ENCODE data around the gene SPP1.

SPP1 gene

DNA sequence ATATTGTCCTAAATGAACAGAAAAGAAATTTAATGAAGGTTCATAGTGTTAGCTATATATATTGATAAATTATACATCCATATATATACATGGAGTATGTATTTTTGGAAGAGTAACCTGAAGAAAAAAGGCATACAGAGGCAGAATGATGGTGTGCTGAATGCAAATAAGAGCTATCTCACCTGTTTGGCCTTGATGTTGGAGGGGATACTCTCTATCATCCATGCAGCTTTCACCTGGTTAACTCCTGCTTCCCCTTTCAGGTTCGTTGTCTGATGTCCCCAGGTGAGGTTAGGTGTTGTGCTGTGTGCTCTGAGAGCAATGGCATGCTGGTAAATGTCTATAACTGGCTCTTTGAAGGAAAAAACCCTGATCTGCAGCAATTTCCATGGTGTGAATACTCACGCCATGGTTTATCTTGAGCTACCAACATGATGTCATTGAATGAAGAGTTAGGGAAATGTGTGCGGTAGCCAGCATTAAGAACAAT, 31.8 kb upstream of the SPP1 start:
- DNase-seq = no peak
- Mint-ChIP-seq H3K9me3 (no peaks in the 10 kb centered on the region), H3K4me1 (no peaks in the 10 kb centered on the region), H3K4me3 (no peak overlapping the region), H3K27ac (no peak overlapping the region), H3K27me3 (no peaks in the 10 kb centered on the region), H3K36me3 (no peaks in the 10 kb centered on the region)
- CTCF ChIA-PET = no interaction called here

DNA sequence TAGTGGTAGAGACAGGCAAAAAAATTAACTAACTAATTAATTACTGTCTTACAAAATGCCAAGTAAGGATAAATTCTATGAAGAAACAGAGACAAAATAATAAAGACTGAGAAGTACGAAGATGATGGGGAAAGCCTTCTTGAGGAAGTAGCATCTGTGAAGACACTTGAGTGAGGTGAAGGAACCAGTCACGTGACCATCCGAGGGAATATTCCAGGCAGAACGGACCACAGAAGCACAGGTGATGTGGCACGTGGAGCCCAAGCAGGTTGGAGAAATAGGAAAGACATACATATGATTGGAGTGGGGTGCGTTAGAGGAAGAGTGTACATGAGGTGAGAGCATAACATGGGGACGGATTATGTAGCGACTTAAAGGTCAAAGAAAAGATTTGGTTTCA, 30.5 kb upstream of the SPP1 start:
- Mint-ChIP-seq H3K36me3 (no peaks in the 10 kb centered on the region), H3K9me3 (no peaks in the 10 kb centered on the region), H3K27me3 (peaks cover 3% of the 10 kb centered on the region), H3K4me3 (no peak overlapping the region), H3K27ac (no peak overlapping the region), H3K4me1 (no peaks in the 10 kb centered on the region)
- no peak for DNase-seq
- CTCF ChIA-PET = no interaction called here

DNA sequence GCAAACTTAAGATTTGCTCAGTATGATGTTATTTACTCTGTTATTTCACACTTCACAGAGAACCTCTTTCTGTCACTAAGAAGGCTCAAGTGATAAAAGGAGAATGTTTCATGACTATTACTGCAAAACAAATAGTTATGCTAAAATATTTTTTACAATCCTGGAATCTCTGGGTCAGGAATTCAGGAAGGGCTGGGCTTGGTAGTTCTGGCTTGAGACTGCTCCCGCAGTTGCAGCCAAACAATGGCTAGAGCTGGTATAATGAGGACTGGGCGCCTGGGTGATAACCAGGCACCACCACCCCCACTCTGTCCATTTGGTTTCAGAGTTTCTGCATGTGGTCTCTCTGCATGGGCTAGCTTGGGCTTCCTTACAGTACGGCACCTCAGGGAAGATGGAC, 28.7 kb upstream of the SPP1 start:
- CTCF ChIA-PET = no interaction called here
- no peak overlapping the region for H3K27ac Mint-ChIP-seq
- H3K36me3 Mint-ChIP-seq = no peaks in the 10 kb centered on the region
- no peak for DNase-seq
- H3K27me3 Mint-ChIP-seq = peaks cover 11% of the 10 kb centered on the region
- H3K4me1 Mint-ChIP-seq = no peaks in the 10 kb centered on the region
- H3K9me3 Mint-ChIP-seq = no peaks in the 10 kb centered on the region
- H3K4me3 Mint-ChIP-seq = no peak overlapping the region

DNA sequence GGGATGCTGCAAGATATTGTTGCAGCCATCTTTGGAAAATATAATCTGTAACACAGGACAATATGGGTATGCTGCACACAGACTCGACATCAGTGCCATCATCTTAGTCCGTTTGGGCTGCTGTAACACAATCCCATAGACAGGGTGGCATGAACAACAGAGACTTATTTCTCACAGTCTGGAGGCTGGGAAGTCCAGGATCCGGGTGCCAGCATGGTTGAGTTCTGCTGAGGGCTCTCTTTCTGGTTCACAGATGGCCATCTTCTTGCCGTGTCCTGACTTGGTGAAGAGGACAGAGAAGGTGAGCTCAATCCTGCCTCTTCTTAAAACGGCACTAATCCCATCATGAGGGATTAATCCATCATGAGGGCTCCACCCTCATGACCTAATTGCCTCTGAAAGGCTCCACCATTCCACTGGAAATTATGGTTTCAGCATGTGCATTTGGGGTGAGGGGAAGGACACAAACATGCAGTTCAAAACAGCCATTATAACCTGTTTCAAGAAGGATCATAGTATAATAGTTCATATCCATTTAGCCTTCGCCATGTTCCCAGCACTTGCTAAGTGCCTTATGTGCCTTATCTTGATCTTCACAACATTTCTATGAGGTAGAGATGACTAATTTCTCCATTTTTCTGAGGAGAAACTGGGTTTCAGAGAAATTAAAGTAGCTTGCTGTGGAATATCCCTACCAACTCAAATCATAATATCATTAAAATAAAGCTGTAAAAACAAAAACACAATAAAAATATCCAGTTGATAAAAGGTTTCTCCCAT, 27.9 kb upstream of the SPP1 start:
- no peak for DNase-seq
- Mint-ChIP-seq H3K27me3 (peaks cover 16% of the 10 kb centered on the region), H3K4me1 (no peaks in the 10 kb centered on the region), H3K4me3 (no peak overlapping the region), H3K9me3 (no peaks in the 10 kb centered on the region), H3K27ac (no peak overlapping the region), H3K36me3 (no peaks in the 10 kb centered on the region)
- CTCF ChIA-PET = no interaction called here

DNA sequence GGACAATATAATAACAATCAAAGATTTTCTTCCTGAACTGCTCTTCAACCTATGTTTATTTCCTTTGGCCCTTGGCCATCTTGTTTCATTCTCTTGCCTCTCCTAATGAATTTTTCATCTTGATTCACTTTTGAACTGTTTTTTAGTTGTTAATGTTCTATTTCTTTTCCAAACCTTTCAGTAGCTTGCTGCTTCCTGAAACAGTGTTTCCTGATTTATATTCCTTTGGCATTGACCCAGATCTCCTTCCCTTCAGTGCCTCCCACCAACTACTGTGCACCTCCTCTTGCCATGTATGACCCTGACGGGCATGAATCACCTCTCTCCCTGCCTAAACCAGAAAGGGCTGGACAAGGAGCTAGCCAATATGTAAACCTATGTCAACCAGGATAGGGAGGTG, 25.6 kb upstream of the SPP1 start:
- Mint-ChIP-seq H3K4me3 (no peak overlapping the region), H3K4me1 (no peaks in the 10 kb centered on the region), H3K36me3 (no peaks in the 10 kb centered on the region), H3K9me3 (no peaks in the 10 kb centered on the region), H3K27me3 (peaks cover 16% of the 10 kb centered on the region), H3K27ac (no peak overlapping the region)
- no peak for DNase-seq
- CTCF ChIA-PET = no interaction called here

DNA sequence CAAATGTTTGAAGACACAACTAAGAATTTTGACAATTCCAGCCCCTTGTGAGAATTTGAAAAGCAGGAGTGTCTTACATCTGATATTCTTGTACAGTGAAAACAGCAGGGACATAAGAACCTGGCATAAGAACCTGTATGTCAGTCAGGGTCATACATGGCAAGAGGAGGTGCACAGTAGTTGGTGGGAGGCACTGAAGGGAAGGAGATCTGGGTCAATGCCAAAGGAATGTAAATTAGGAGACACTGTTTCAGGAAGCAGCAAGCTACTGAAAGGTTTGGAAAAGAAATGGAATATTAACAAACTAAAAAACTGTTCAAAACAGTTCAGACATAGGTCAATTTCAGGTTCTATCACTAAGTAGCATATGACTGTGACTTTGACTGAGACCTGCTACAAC, 25.0 kb upstream of the SPP1 start:
- H3K4me3 Mint-ChIP-seq = no peak overlapping the region
- no peak for DNase-seq
- no peaks in the 10 kb centered on the region for H3K4me1 Mint-ChIP-seq
- peaks cover 16% of the 10 kb centered on the region for H3K27me3 Mint-ChIP-seq
- H3K36me3 Mint-ChIP-seq = no peaks in the 10 kb centered on the region
- CTCF ChIA-PET = no interaction called here
- H3K27ac Mint-ChIP-seq = no peak overlapping the region
- H3K9me3 Mint-ChIP-seq = no peaks in the 10 kb centered on the region

DNA sequence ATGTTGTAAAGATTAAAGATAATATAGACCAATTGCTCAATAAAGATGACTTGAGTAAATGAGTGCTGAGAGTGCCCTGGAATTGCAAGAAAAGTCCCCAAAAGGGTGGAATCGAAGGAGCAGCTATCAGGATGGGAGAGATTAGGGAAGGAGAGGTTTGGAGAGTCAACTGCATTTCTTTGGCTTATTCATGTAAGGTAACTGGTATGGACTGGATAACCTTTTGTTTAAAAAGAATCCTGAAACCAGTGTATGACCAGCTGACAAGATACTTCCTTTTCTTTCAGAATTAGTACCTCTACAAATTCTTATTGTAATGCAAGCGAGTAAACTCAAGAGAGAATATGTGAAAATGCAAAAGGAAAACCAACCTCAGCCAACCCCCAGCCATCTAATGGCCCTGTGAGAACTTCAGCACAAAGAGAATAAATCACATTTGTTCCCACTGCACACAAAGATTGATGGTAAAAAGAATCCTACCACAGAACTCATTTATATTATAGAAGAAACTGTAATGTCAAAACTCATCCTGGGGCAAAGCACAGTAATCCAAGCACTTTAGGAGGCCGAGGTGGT, 24.5 kb upstream of the SPP1 start:
- Mint-ChIP-seq H3K9me3 (no peaks in the 10 kb centered on the region), H3K36me3 (no peaks in the 10 kb centered on the region), H3K4me1 (no peaks in the 10 kb centered on the region), H3K27me3 (peaks cover 16% of the 10 kb centered on the region), H3K4me3 (no peak overlapping the region), H3K27ac (no peak overlapping the region)
- no peak for DNase-seq
- CTCF ChIA-PET = no interaction called here

DNA sequence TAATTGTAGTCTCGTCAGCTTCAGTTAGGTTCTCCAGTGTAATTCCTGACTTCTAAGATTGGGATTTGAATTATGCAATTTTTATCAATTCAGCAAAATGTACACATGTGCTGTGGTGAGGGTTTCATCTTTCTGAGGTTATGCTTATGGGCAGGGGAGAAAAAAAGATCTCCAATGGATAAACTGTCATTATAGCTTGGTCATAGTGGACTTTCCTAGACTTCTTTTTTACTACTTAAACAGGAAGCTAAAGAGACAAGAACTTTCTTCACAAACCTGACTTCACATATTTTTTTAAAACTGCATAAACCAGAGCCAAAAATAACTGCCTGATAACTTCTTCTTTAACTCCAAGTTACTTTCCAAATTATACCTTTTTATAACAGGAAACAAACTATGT, 21.7 kb upstream of the SPP1 start:
- CTCF ChIA-PET = interaction anchor here (0.9 kb wide), 1 partner anchor 13 kb away, joined by 3 read pairs; no protein-coding TSS in a partner anchor

DNA sequence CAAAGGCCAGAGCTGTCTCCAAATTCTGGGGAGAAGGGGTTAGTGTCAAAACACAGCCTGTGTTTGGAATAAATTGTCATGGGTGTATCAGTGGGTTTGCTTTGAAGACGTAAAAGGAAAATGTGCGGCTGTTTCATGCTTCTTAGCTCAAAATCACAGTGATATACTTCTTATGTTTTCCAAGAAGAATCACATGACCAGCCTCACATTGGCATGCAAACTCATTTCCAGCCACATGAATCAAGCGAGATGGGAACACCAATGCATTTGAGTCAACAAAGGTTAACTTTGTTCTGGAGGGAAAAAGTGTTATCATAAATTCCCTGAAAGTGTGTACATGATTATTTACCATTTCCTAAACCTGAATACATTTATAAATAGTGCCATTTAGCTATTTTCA, 19.0 kb upstream of the SPP1 start:
- CTCF ChIA-PET = no interaction called here

More for the DNA sequence above, 21.7 kb upstream of the SPP1 start:
- Mint-ChIP-seq H3K4me1 (no peaks in the 10 kb centered on the region), H3K36me3 (no peaks in the 10 kb centered on the region), H3K4me3 (no peak overlapping the region), H3K27ac (no peak overlapping the region), H3K27me3 (peaks cover 15% of the 10 kb centered on the region), H3K9me3 (no peaks in the 10 kb centered on the region)
- no peak for DNase-seq

DNA sequence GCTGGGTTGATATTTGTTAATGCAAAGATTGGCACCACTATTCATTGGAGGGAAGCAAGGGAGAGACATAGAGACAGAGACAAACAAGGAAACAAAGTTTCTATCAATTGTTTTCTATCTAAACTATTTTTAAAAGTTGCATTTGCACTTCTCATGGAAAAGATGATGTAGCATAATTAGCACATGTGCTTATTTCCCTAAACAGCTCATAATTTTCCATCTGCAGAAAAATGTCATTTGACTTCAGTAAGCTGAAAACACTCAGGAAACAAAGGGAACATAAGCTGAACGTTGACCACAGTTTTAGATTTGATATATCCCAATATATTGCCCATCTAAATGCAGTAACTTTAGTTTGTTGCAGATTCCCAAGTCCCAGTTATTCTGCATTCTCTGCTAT, 18.5 kb upstream of the SPP1 start:
- H3K27ac Mint-ChIP-seq = no peak overlapping the region
- no peaks in the 10 kb centered on the region for H3K9me3 Mint-ChIP-seq
- H3K4me3 Mint-ChIP-seq = no peak overlapping the region
- CTCF ChIA-PET = interaction anchor here (0.9 kb wide), 1 partner anchor 581 kb away, joined by 3 read pairs; no protein-coding TSS in a partner anchor
- no peak for DNase-seq
- H3K36me3 Mint-ChIP-seq = no peaks in the 10 kb centered on the region
- no peaks in the 10 kb centered on the region for H3K4me1 Mint-ChIP-seq
- H3K27me3 Mint-ChIP-seq = peaks cover 5% of the 10 kb centered on the region

More for the DNA sequence above, 19.0 kb upstream of the SPP1 start:
- Mint-ChIP-seq H3K27ac (no peak overlapping the region), H3K4me3 (no peak overlapping the region), H3K36me3 (no peaks in the 10 kb centered on the region), H3K9me3 (no peaks in the 10 kb centered on the region), H3K27me3 (peaks cover 5% of the 10 kb centered on the region), H3K4me1 (no peaks in the 10 kb centered on the region)
- DNase-seq = no peak

DNA sequence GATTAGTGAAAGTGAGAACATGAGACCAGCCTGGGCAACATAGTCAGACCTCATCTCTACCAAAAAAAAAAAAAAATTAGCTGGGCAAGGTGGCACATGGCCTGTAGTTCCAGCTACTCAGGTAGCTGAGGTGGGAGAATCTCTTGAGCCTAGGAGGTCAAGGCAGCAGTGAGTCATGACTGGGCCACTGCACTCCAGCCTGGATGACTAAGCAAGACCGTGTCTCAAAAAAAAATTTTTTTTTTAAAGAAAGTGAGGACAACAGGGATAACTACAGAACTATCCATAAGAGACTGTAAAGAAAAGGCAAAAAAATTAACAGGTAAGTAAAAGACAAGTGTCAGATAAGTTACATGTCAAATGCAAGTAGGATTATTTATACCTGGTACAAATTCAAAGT, 13.5 kb upstream of the SPP1 start:
- H3K4me3 Mint-ChIP-seq = no peak overlapping the region
- no peak overlapping the region for H3K27ac Mint-ChIP-seq
- H3K4me1 Mint-ChIP-seq = no peaks in the 10 kb centered on the region
- H3K27me3 Mint-ChIP-seq = peaks cover 9% of the 10 kb centered on the region
- no peak for DNase-seq
- H3K9me3 Mint-ChIP-seq = no peaks in the 10 kb centered on the region
- CTCF ChIA-PET = no interaction called here
- H3K36me3 Mint-ChIP-seq = no peaks in the 10 kb centered on the region

DNA sequence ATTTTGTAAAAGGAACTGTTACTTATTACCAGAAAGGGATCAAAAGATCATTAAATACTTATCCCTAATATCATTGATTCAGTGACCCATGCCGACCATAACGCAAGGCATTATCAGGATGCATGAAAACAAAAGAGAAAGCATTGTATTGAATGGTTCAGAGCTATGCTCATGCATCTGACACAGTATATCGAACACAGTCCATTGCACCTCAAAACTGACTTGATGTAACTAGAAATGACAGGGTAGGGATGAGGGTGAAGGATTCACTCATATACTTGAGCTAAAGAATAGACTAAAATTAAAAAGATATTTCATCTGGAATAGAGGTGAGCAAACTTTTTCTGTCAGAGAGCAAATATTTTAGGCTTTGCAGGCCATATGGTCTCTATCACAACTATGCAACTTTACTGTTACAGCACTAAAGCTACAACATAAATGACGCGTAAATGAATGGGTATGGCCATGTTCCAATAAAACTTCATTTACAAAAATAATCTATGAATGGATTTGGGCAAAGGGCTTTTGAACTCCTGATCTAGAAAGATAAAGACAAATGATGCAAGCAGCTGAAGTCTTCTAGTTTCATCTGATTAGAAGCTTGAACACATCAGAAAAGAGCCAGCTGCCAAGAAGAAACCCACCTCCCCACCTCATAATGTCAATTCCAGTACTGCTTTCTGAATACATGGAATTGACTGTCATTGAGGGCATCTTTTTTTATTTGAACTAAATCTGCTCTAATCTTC, 12.9 kb upstream of the SPP1 start:
- no peaks in the 10 kb centered on the region for H3K36me3 Mint-ChIP-seq
- CTCF ChIA-PET = interaction anchor here (1.5 to 1.7 kb wide), 2 partner anchors 11 to 115 kb away, joined by 3 to 10 read pairs; no protein-coding TSS in a partner anchor
- H3K4me1 Mint-ChIP-seq = no peaks in the 10 kb centered on the region
- DNase-seq = no peak
- peaks cover 15% of the 10 kb centered on the region for H3K27me3 Mint-ChIP-seq
- H3K4me3 Mint-ChIP-seq = no peak overlapping the region
- no peak overlapping the region for H3K27ac Mint-ChIP-seq
- H3K9me3 Mint-ChIP-seq = no peaks in the 10 kb centered on the region

DNA sequence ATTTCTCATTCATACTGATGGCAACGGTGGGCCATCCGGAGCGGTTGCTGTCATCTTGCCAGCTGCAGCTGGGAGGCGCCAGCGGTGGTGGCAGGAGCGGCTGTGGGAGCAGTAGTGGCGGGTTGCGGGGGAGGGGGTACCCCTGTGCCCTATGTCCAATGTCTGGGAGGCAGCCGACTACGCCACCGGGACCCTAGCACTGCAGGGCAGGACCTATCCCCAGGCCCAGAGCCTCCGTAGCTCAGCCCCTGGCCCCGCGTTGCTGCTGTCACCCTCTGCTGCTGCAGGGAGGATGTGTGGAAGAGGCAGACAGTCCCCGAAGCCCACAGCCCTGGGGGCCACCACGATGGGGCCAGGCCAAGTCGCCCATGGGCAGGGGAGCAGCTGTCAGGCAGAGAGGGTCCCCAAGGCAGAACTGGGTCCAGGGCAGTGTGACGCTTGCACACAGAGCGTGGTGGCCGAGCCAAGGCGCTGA, 10.0 kb upstream of the SPP1 start:
- no peak overlapping the region for H3K27ac Mint-ChIP-seq
- no peaks in the 10 kb centered on the region for H3K9me3 Mint-ChIP-seq
- CTCF ChIA-PET = interaction anchor here (0.8 to 1.1 kb wide), 2 partner anchors 10 to 113 kb away, joined by 3 read pairs; partner anchors contain the start of gene SPP1
- no peaks in the 10 kb centered on the region for H3K36me3 Mint-ChIP-seq
- H3K27me3 Mint-ChIP-seq = peaks cover 22% of the 10 kb centered on the region
- H3K4me1 Mint-ChIP-seq = no peaks in the 10 kb centered on the region
- no peak overlapping the region for H3K4me3 Mint-ChIP-seq
- DNase-seq = no peak

DNA sequence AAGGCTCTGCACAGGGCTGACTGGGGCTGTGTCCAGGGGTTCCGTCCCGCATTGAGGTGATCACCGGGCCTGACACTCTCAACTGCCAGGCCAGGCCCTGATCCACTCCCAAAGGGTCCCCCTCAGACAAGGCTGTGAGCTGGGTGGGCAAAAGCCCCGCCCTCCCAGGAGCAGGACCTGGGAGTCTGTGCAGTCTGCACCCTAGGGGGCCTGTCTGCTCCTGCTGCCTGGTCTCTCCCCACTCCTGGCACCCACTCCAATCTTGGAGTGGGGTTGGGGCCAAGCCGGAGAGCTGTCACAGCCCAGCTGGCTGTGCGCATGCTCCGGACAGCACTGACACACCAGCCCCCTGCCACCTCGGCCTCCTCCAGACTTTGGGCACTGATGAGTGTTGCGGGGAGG, 9.4 kb upstream of the SPP1 start:
- no peaks in the 10 kb centered on the region for H3K4me1 Mint-ChIP-seq
- CTCF ChIA-PET = interaction anchor here (1.2 kb wide), 1 partner anchor 26 kb away, joined by 3 read pairs; no protein-coding TSS in a partner anchor

More for the DNA sequence above, 9.4 kb upstream of the SPP1 start:
- Mint-ChIP-seq H3K4me3 (no peak overlapping the region), H3K27me3 (peaks cover 24% of the 10 kb centered on the region), H3K36me3 (no peaks in the 10 kb centered on the region), H3K9me3 (no peaks in the 10 kb centered on the region), H3K27ac (no peak overlapping the region)
- DNase-seq = no peak

Data from activated naive CD4-positive, alpha-beta T cell treated with anti-CD3 and anti-CD28 coated beads, Interleukin-2, amount 10 ng/mL, durations not matched to agents 7 days and 5 days (primary cell).